Caco-2 (cell line): ENCODE results near the gene AKAP11. TPM values are rescaled to one million over a fixed set of nuclear protein-coding genes. Genes with fewer than 3 reads are reported as not detected.

Source experiments
- BruUV-seq: library from RNA; stranded (reverse); fragments of 400-500 nt; replicated peaks from 2 replicates; lab custom pipeline; 2021; lab: Mats Ljungman, UMichigan
- CTCF ChIA-PET: fragments of 300-600 bp; sonication (Branson Sonifier 250); formaldehyde crosslinking; loops from one replicate; lab custom pipeline; 2022; ENCODE audit warnings: antibody characterized with exemption; lab: Charles Lee
- POLR2A ChIA-PET: fragments of 300-600 bp; sonication (Branson Sonifier 250); formaldehyde crosslinking; loops from one replicate; lab custom pipeline; 2022; ENCODE audit warnings: antibody characterized with exemption; lab: Charles Lee
- DNase-seq, 2 experiments: peaks; one replicate each; pipeline versions ENCODE4 v3.0.0 to v3.0.0-alpha.2; 2020 to 2022
- H3K27me3 ChIP-seq: replicated peaks from 2 replicates; pipeline ENCODE4 v1.6.0; 2011; ENCODE audit warnings: low read length; ENCODE audit not compliant: control insufficient read depth, insufficient read depth
- H3K36me3 ChIP-seq: 2 replicates; pipeline ENCODE4 v1.5.1; 2011; ENCODE audit warnings: low read length; ENCODE audit not compliant: control insufficient read depth, insufficient read depth
- H3K4me1 ChIP-seq: fragments of 250-450 bp; sonication (Bioruptor Pico); 2 replicates; pipeline ENCODE4 v1.5.1; 2020; ENCODE audit warnings: mild to moderate bottlenecking
- H3K4me3 ChIP-seq: 2 replicates; pipeline ENCODE4 v1.5.1; 2011; ENCODE audit warnings: low read depth, mild to moderate bottlenecking, control low read depth, low read length
- H3K9me3 ChIP-seq: fragments of 250-450 bp; sonication (Bioruptor Pico); 2 replicates; pipeline ENCODE4 v1.5.1; 2020; ENCODE audit warnings: mild to moderate bottlenecking, moderate library complexity
- H3K27ac Mint-ChIP-seq: one replicate; pipeline ENCODE4 v1.8.0; 2022; ENCODE audit warnings: mixed read lengths; ENCODE audit not compliant: unreplicated experiment
- H3K27me3 Mint-ChIP-seq: one replicate; pipeline ENCODE4 v1.8.0; 2022; ENCODE audit warnings: mixed read lengths; ENCODE audit not compliant: insufficient read depth, unreplicated experiment
- H3K36me3 Mint-ChIP-seq: one replicate; pipeline ENCODE4 v1.8.0; 2022; ENCODE audit warnings: mild to moderate bottlenecking, mixed read lengths; ENCODE audit not compliant: insufficient read depth, unreplicated experiment
- H3K4me1 Mint-ChIP-seq: one replicate; pipeline ENCODE4 v1.8.0; 2022; ENCODE audit warnings: low read depth, mixed read lengths; ENCODE audit not compliant: unreplicated experiment
- H3K4me3 Mint-ChIP-seq: one replicate; pipeline ENCODE4 v1.8.0; 2022; ENCODE audit warnings: mild to moderate bottlenecking, moderate library complexity, mixed read lengths; ENCODE audit not compliant: unreplicated experiment
- H3K9me3 Mint-ChIP-seq: one replicate; pipeline ENCODE4 v1.8.0; 2022; ENCODE audit warnings: mixed read lengths; ENCODE audit not compliant: unreplicated experiment
- intact Hi-C: fragments of 100-400 bp; cut with micrococcal nuclease; formaldehyde crosslinking; loops from one replicate; pipeline ENCODE4 v1.10.0; 2022; ENCODE audit not compliant: unreplicated experiment
- total RNA-seq: library from RNA; stranded (reverse); gene quantifications from 2 replicates; pipeline ENCODE4 v1.2.3, GENCODE V29; 2022
- TF ChIP-seq, protein P1 (sequence below), 2 experiments: fragments of 200-600 bp in 1 of 2; IDR thresholded peaks; 1 replicate in 1 of 2; 2 replicates in 1 of 2; pipeline versions ENCODE4 v1.5.1 to v1.8.0; 2011 to 2022; ENCODE audit warnings: antibody characterized with exemption in 1 of 2, control low read depth in 1 of 2, inconsistent platforms in 1 of 2, low read depth in 1 of 2, low read length in 1 of 2, mild to moderate bottlenecking in 1 of 2, moderate library complexity in 1 of 2; ENCODE audit not compliant: insufficient read depth in 1 of 2, severe bottlenecking in 1 of 2, unreplicated experiment in 1 of 2

Gene AKAP11
- total RNA-seq, 1 experiment from 2014 or later, result 28.6 TPM

DNA sequence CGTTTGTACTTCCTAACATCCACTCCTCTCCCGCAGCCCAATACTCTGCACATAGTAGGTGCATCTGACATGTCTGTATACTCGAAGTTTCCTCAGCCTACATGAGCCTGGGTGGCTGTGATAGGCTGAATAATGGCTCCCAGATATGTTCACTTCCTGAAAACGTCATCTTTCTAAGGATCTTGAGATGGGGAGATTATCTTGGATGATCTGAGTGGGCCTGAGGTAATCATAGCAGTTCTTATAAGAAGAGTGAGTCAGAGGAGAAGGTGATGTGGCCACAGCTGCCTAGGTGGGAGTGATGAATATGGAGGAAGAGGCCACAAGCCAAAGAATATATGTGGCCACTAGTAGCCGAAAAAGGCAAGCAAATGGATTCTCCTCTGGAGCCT is 84.2 kb downstream of the AKAP11 start:
- peaks cover 7% of the 10 kb centered on the region for H3K27me3 Mint-ChIP-seq
- POLR2A ChIA-PET, result no interaction called here
- H3K36me3 ChIP-seq, result no peaks in the 10 kb centered on the region
- H3K9me3 Mint-ChIP-seq, result no peaks in the 10 kb centered on the region
- TF ChIP-seq, protein P1, sequence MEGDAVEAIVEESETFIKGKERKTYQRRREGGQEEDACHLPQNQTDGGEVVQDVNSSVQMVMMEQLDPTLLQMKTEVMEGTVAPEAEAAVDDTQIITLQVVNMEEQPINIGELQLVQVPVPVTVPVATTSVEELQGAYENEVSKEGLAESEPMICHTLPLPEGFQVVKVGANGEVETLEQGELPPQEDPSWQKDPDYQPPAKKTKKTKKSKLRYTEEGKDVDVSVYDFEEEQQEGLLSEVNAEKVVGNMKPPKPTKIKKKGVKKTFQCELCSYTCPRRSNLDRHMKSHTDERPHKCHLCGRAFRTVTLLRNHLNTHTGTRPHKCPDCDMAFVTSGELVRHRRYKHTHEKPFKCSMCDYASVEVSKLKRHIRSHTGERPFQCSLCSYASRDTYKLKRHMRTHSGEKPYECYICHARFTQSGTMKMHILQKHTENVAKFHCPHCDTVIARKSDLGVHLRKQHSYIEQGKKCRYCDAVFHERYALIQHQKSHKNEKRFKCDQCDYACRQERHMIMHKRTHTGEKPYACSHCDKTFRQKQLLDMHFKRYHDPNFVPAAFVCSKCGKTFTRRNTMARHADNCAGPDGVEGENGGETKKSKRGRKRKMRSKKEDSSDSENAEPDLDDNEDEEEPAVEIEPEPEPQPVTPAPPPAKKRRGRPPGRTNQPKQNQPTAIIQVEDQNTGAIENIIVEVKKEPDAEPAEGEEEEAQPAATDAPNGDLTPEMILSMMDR (IDR thresholded peaks at IDR 0.05; ENCODE audit: insufficient read depth in 1 of 2, low read depth in 1 of 2, low read length in 1 of 2, severe bottlenecking in 1 of 2, unreplicated experiment in 1 of 2), result no peak
- H3K4me3 ChIP-seq, result no peak overlapping the region
- intact Hi-C loops, result no loop called here
- H3K9me3 ChIP-seq, result no peaks in the 10 kb centered on the region
- no peak for DNase-seq
- H3K27ac Mint-ChIP-seq, result no peak overlapping the region
- no peaks in the 10 kb centered on the region for H3K27me3 ChIP-seq
- no peaks in the 10 kb centered on the region for H3K4me1 ChIP-seq
- no TSS peak for BruUV-seq
- no peaks in the 10 kb centered on the region for H3K36me3 Mint-ChIP-seq
- no peak overlapping the region for H3K4me3 Mint-ChIP-seq
- no peaks in the 10 kb centered on the region for H3K4me1 Mint-ChIP-seq
- CTCF ChIA-PET, result no interaction called here

DNA sequence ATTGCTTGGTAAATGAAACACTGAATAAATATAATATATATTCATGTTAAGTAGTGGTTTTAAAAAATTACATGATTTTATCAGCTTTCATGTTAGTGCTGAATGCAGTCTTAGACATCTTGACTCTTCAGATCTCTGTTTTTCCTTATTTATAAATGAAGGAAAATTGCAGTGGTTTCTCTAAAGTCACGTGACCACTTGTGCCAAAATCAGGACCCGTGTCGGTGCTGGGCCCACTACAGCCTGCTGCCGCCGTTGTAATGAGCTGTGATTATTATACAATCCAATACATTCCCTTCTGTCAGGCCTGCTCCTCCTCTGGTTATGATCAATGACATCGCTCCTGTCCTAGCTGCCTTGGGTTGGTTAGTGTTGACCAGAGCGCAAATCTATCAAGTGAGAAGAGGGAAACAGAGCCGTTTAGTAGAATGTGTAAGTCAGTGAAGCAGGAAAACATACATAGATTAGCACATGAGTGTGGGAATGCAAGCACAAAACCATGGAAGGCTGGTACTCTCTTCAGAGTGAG is 88.2 kb downstream of the AKAP11 start:
- Histone ChIP-seq H3K27me3 (no peaks in the 10 kb centered on the region), H3K4me3 (no peak overlapping the region), H3K36me3 (no peaks in the 10 kb centered on the region), H3K4me1 (no peaks in the 10 kb centered on the region), H3K9me3 (no peaks in the 10 kb centered on the region)
- H3K4me3 Mint-ChIP-seq, result no peak overlapping the region
- TF ChIP-seq, protein P1 (IDR thresholded peaks at IDR 0.05; ENCODE audit: insufficient read depth in 1 of 2, low read depth in 1 of 2, low read length in 1 of 2, severe bottlenecking in 1 of 2, unreplicated experiment in 1 of 2), result no peak
- H3K36me3 Mint-ChIP-seq, result no peaks in the 10 kb centered on the region
- ChIA-PET CTCF (no interaction called here), POLR2A (no interaction called here)
- no TSS peak for BruUV-seq
- intact Hi-C loops, result no loop called here
- H3K9me3 Mint-ChIP-seq, result no peaks in the 10 kb centered on the region
- H3K27me3 Mint-ChIP-seq, result peaks cover 7% of the 10 kb centered on the region
- H3K4me1 Mint-ChIP-seq, result no peaks in the 10 kb centered on the region
- H3K27ac Mint-ChIP-seq, result no peak overlapping the region
- DNase-seq, result no peak

DNA sequence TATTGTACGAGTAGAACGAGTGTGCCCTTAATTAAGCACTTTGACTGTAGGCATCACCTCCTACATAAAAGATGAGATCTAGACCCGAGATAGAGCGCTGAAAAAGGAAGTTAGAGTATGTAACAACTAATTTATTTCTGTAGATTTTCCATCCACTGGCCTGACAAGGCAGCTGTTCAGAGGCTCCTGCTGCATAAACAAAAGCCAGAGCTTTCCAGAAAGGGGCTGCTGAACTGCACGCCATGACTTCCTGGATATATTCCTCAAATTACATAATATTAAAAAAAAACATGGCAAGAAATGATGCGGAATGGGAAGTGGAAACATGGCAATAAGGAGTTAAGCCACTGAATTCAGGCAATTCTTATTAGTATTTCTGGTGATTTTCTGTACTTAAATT is 89.7 kb downstream of the AKAP11 start:
- no peaks in the 10 kb centered on the region for H3K27me3 ChIP-seq
- H3K36me3 ChIP-seq, result no peaks in the 10 kb centered on the region
- H3K9me3 ChIP-seq, result no peaks in the 10 kb centered on the region
- intact Hi-C loops, result no loop called here
- DNase-seq, result no peak
- TF ChIP-seq, protein P1 (IDR thresholded peaks at IDR 0.05; ENCODE audit: insufficient read depth in 1 of 2, low read depth in 1 of 2, low read length in 1 of 2, severe bottlenecking in 1 of 2, unreplicated experiment in 1 of 2), result no peak
- no peak overlapping the region for H3K4me3 ChIP-seq
- H3K4me1 ChIP-seq, result no peaks in the 10 kb centered on the region
- CTCF ChIA-PET, result no interaction called here
- Mint-ChIP-seq H3K4me1 (no peaks in the 10 kb centered on the region), H3K36me3 (no peaks in the 10 kb centered on the region), H3K27ac (no peak overlapping the region), H3K9me3 (no peaks in the 10 kb centered on the region), H3K27me3 (peaks cover 7% of the 10 kb centered on the region), H3K4me3 (no peak overlapping the region)
- BruUV-seq, result no TSS peak
- POLR2A ChIA-PET, result no interaction called here
